ENCODE data around the gene STOX2.

The STOX2 gene

GRCh38 chr4:183870997-183871396 is 34.1 kb upstream of the STOX2 start:
- H3K27me3 ChIP-seq (ENCODE audit: insufficient read depth, low read length): peaks cover 4% of the 10 kb centered on the region; the same call in 1 of the 2 replicates
- H2AFZ ChIP-seq (ENCODE audit: low read length): no peak overlapping the region
- H3F3A ChIP-seq (ENCODE audit: insufficient read depth, low read length): no peaks in the 10 kb centered on the region
- no peaks in the 10 kb centered on the region for H3K9me2 ChIP-seq (ENCODE audit: low read depth, low read length)
- H3K27ac ChIP-seq (ENCODE audit: low read depth, low read length, poor library complexity, severe bottlenecking): no peak overlapping the region
- no peaks in the 10 kb centered on the region for H3K9me3 ChIP-seq (ENCODE audit: low read length)
- no peak overlapping the region for H3K4me3 ChIP-seq (ENCODE audit: low read depth, low read length, poor library complexity, severe bottlenecking)
- H3K79me2 ChIP-seq (ENCODE audit: insufficient read depth, low read length): no peaks in the 10 kb centered on the region
- TF ChIP-seq EZH2 (IDR thresholded peaks at IDR 0.05; ENCODE audit: borderline replicate concordance, low read length): no peak
- no peak for TF ChIP-seq CTCF (IDR thresholded peaks at IDR 0.05; ENCODE audit: low read length)
- no peaks in the 10 kb centered on the region for H3K4me1 ChIP-seq (ENCODE audit: insufficient read depth, low read length, severe bottlenecking)
- H4K20me1 ChIP-seq (ENCODE audit: insufficient read depth, low read length): no peaks in the 10 kb centered on the region
- H3K9ac ChIP-seq (ENCODE audit: low read length): no peak overlapping the region
- H3K4me2 ChIP-seq (ENCODE audit: low read length): no peak overlapping the region
- H3K36me3 ChIP-seq (ENCODE audit: insufficient read depth, low read length): no peaks in the 10 kb centered on the region

GRCh38 chr4:183871581-183871980 is 33.5 kb upstream of the STOX2 start:
- no peak overlapping the region for H3K4me2 ChIP-seq (ENCODE audit: low read length)
- H4K20me1 ChIP-seq (ENCODE audit: insufficient read depth, low read length): no peaks in the 10 kb centered on the region
- no peak for TF ChIP-seq CTCF (IDR thresholded peaks at IDR 0.05; ENCODE audit: low read length)
- no peak for TF ChIP-seq EZH2 (IDR thresholded peaks at IDR 0.05; ENCODE audit: borderline replicate concordance, low read length)
- no peaks in the 10 kb centered on the region for H3K9me2 ChIP-seq (ENCODE audit: low read depth, low read length)
- H3K79me2 ChIP-seq (ENCODE audit: insufficient read depth, low read length): no peaks in the 10 kb centered on the region
- H3K36me3 ChIP-seq (ENCODE audit: insufficient read depth, low read length): no peaks in the 10 kb centered on the region
- no peak overlapping the region for H3K9ac ChIP-seq (ENCODE audit: low read length)
- H2AFZ ChIP-seq (ENCODE audit: low read length): no peak overlapping the region
- no peaks in the 10 kb centered on the region for H3F3A ChIP-seq (ENCODE audit: insufficient read depth, low read length)
- no peaks in the 10 kb centered on the region for H3K4me1 ChIP-seq (ENCODE audit: insufficient read depth, low read length, severe bottlenecking)
- no peak overlapping the region for H3K27ac ChIP-seq (ENCODE audit: low read depth, low read length, poor library complexity, severe bottlenecking)
- H3K4me3 ChIP-seq (ENCODE audit: low read depth, low read length, poor library complexity, severe bottlenecking): no peak overlapping the region
- no peaks in the 10 kb centered on the region for H3K27me3 ChIP-seq (ENCODE audit: insufficient read depth, low read length)
- no peaks in the 10 kb centered on the region for H3K9me3 ChIP-seq (ENCODE audit: low read length)

- Histone ChIP-seq H2AFZ (ENCODE audit: low read length) (no peak overlapping the region), H3K9ac (ENCODE audit: low read length) (no peak overlapping the region), H4K20me1 (ENCODE audit: insufficient read depth, low read length) (no peaks in the 10 kb centered on the region)
Observed at GRCh38 chr4:183872531-183872930, 32.6 kb upstream of the STOX2 start.

More at GRCh38 chr4:183872531-183872930, 32.6 kb upstream of the STOX2 start:
- Histone ChIP-seq H3F3A (ENCODE audit: insufficient read depth, low read length) (no peaks in the 10 kb centered on the region), H3K4me1 (ENCODE audit: insufficient read depth, low read length, severe bottlenecking) (no peaks in the 10 kb centered on the region), H3K9me3 (ENCODE audit: low read length) (no peaks in the 10 kb centered on the region), H3K36me3 (ENCODE audit: insufficient read depth, low read length) (no peaks in the 10 kb centered on the region), H3K27ac (ENCODE audit: low read depth, low read length, poor library complexity, severe bottlenecking) (no peak overlapping the region), H3K79me2 (ENCODE audit: insufficient read depth, low read length) (no peaks in the 10 kb centered on the region), H3K9me2 (ENCODE audit: low read depth, low read length) (no peaks in the 10 kb centered on the region), H3K27me3 (ENCODE audit: insufficient read depth, low read length) (no peaks in the 10 kb centered on the region), H3K4me2 (ENCODE audit: low read length) (no peak overlapping the region), H3K4me3 (ENCODE audit: low read depth, low read length, poor library complexity, severe bottlenecking) (no peak overlapping the region)
- no peak for TF ChIP-seq EZH2 (IDR thresholded peaks at IDR 0.05; ENCODE audit: borderline replicate concordance, low read length)
- no peak for TF ChIP-seq CTCF (IDR thresholded peaks at IDR 0.05; ENCODE audit: low read length)

All from OCI-LY1 (cell line).